BLaER1 (cell line): ENCODE measurements around the gene THRAP3.
"Not testable (repeated sequence)": the region's sequence is repeated elsewhere in the genome, so short reads cannot be mapped to it uniquely, and the experiment has no call there.

ENCODE experiments used
- H3K27ac ChIP-seq: shearing (Covaris generic); formaldehyde crosslinking; 2 replicates; pipeline ENCODE4 v1.8.1; 2022
- H3K27me3 ChIP-seq: shearing (Covaris generic); formaldehyde crosslinking; 2 replicates; pipeline ENCODE4 v1.8.1; 2022
- H3K36me3 ChIP-seq: shearing (Covaris generic); formaldehyde crosslinking; 2 replicates; pipeline ENCODE4 v1.8.1; 2022
- H3K4me1 ChIP-seq: shearing (Covaris generic); formaldehyde crosslinking; 2 replicates; pipeline ENCODE4 v1.8.1; 2022
- H3K4me2 ChIP-seq: shearing (Covaris generic); formaldehyde crosslinking; 2 replicates; pipeline ENCODE4 v1.8.1; 2022
- H3K4me3 ChIP-seq: shearing (Covaris generic); formaldehyde crosslinking; 2 replicates; pipeline ENCODE4 v1.8.1; 2022
- H3K9ac ChIP-seq: shearing (Covaris generic); formaldehyde crosslinking; 2 replicates; pipeline ENCODE4 v1.8.1; 2022
- H3K9me3 ChIP-seq: shearing (Covaris generic); formaldehyde crosslinking; 2 replicates; pipeline ENCODE4 v1.8.1; 2022
- H4K20me1 ChIP-seq: shearing (Covaris generic); formaldehyde crosslinking; 2 replicates; pipeline ENCODE4 v1.8.1; 2022
- Cebpa-rat ChIP-seq: shearing (Covaris generic); IDR thresholded peaks from 2 replicates; pipeline ENCODE4 v1.8.1; 2022

Gene THRAP3

GRCh38 chr1:36183309-36183856 lies 40.9 kb upstream of the THRAP3 start:
- Histone ChIP-seq H3K9ac (no peak overlapping the region), H3K36me3 (peaks cover 47% of the 10 kb centered on the region), H3K4me3 (no peak overlapping the region), H3K4me2 (no peak overlapping the region), H3K9me3 (no peaks in the 10 kb centered on the region), H4K20me1 (peaks cover 17% of the 10 kb centered on the region), H3K27ac (no peak overlapping the region), H3K4me1 (peaks cover 6% of the 10 kb centered on the region; the same call in 1 of the 2 replicates), H3K27me3 (no peaks in the 10 kb centered on the region)
- no peak for TF ChIP-seq Cebpa-rat

GRCh38 chr1:36187800-36188593 lies 36.2 kb upstream of the THRAP3 start:
- Histone ChIP-seq H4K20me1 (no peaks in the 10 kb centered on the region), H3K27me3 (no peaks in the 10 kb centered on the region), H3K9me3 (no peaks in the 10 kb centered on the region), H3K4me1 (peaks cover 6% of the 10 kb centered on the region; the same call in 1 of the 2 replicates), H3K9ac (no peak overlapping the region), H3K36me3 (peaks cover 3% of the 10 kb centered on the region), H3K27ac (no peak overlapping the region), H3K4me3 (no peak overlapping the region), H3K4me2 (peak overlapping the region; percentile 30; the same call in 1 of the 2 replicates)
- TF ChIP-seq Cebpa-rat: no peak

GRCh38 chr1:36196805-36197204 lies 27.4 kb upstream of the THRAP3 start:
- not testable (repeated sequence) for H3K27ac ChIP-seq, H3K4me1 ChIP-seq, H3K4me3 ChIP-seq, H4K20me1 ChIP-seq, H3K9ac ChIP-seq, H3K4me2 ChIP-seq, H3K36me3 ChIP-seq, H3K9me3 ChIP-seq, H3K27me3 ChIP-seq

DNA sequence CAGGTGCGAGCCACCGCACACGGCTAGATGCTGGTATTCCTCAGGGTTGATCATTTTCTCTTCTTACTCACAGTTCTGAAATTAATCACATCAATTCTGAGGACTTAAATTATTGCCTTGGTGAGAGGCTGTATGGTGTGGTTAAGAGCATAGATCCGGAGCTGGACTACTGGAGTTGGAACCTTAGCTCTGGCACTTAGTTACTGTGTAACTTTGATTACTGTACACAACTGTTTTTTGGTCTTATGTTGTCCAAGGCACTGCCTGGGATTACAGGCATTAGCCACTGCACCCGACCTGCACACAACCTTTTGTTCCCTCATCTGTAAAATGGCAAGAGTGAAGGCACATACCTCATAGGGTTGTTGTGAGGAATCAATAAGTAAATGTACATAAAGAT lies 25.6 kb upstream of the THRAP3 start:
- no peak overlapping the region for H3K4me2 ChIP-seq
- no peaks in the 10 kb centered on the region for H3K4me1 ChIP-seq
- H3K9me3 ChIP-seq: no peaks in the 10 kb centered on the region
- H3K36me3 ChIP-seq: no peaks in the 10 kb centered on the region
- no peak for TF ChIP-seq Cebpa-rat
- H3K27ac ChIP-seq: no peak overlapping the region
- no peak overlapping the region for H3K9ac ChIP-seq
- H3K27me3 ChIP-seq: no peaks in the 10 kb centered on the region
- H3K4me3 ChIP-seq: no peak overlapping the region
- H4K20me1 ChIP-seq: no peaks in the 10 kb centered on the region

DNA sequence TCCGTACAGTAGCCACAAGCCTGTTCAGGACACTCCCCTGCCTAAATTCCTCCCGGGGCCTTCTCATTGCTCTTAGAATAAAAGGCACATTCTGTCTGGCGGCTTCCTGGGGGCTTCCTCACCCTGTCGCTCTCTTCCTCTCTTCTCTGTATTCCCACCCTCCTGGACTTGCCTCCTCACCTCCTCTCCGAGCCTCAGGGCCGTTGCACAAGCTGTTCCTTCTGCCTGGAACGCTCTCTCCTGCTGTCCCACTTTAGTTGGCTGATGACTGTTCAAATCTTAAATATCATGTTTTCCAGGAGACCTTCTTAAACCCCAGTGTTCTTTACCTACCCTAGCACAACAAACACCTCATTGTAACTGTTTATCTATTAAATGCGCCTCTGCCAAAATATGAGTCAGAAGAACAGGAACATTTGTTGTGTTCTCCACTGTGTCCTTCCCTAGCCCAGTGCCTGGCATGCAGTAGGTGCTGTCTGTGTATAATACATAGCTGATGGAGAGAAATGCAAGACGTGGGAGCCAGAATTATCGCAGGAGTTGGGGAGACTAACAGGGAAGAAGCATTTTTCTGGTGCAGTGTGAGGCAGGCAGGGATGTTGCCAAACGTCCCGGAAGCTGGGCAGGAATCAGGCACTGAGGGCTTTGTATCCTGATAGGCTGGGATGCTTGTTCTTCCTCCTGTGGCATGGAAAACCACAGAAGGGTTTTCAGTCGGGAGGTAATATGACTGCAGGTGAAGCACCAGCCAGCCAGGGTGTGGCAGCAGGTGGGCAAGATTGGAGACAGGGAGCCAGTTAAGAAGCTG lies 24.1 kb upstream of the THRAP3 start:
- Histone ChIP-seq H3K4me2 (no peak overlapping the region), H3K27me3 (no peaks in the 10 kb centered on the region), H3K36me3 (no peaks in the 10 kb centered on the region), H3K9me3 (no peaks in the 10 kb centered on the region), H3K4me1 (no peaks in the 10 kb centered on the region), H4K20me1 (no peaks in the 10 kb centered on the region), H3K9ac (no peak overlapping the region), H3K4me3 (no peak overlapping the region), H3K27ac (no peak overlapping the region)
- no peak for TF ChIP-seq Cebpa-rat

- Histone ChIP-seq H3K4me2 (no peak overlapping the region), H3K9ac (no peak overlapping the region), H3K9me3 (no peaks in the 10 kb centered on the region), H3K27ac (no peak overlapping the region), H3K4me1 (peaks cover 18% of the 10 kb centered on the region), H3K27me3 (no peaks in the 10 kb centered on the region), H3K36me3 (no peaks in the 10 kb centered on the region), H4K20me1 (no peaks in the 10 kb centered on the region), H3K4me3 (no peak overlapping the region)
- TF ChIP-seq Cebpa-rat: no peak
These were observed 21.2 kb upstream of the THRAP3 start for GRCh38 chr1:36203027-36203553.

GRCh38 chr1:36203554-36204346 lies 20.5 kb upstream of the THRAP3 start:
- no peaks in the 10 kb centered on the region for H4K20me1 ChIP-seq
- H3K9me3 ChIP-seq: no peaks in the 10 kb centered on the region
- H3K4me2 ChIP-seq: no peak overlapping the region
- H3K27me3 ChIP-seq: no peaks in the 10 kb centered on the region
- H3K9ac ChIP-seq: no peak overlapping the region
- H3K4me3 ChIP-seq: no peak overlapping the region
- TF ChIP-seq Cebpa-rat: no peak
- H3K4me1 ChIP-seq: peaks cover 21% of the 10 kb centered on the region
- no peaks in the 10 kb centered on the region for H3K36me3 ChIP-seq
- H3K27ac ChIP-seq: no peak overlapping the region

DNA sequence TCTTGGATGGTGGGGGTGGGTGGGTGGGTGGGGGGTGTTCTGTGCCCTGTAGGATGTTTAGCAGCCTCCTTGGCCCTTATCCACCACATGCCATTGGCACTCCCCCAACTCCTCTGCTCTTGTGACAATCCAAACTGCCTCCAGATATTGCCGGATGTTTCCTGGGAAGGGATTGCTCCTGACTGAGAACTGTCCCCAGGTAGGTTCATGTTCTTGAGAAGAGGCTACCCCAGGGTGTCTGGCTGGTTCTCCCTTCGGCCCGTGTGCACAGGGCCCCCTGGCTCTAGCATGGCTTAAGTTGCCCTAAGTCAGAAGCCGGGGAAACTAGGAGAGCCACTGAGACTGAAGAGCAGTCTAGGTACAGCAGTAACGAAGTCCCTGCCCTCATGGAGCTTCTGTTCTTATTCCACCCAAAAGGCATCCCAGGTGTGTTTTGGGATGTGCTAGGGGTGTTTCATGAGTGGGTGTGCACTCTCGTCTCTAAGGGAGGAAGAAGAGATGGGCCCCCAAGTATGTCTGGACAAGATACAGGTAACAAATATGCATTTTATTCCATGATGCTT lies 19.8 kb upstream of the THRAP3 start:
- no peaks in the 10 kb centered on the region for H4K20me1 ChIP-seq
- H3K9me3 ChIP-seq: no peaks in the 10 kb centered on the region
- H3K4me1 ChIP-seq: peaks cover 28% of the 10 kb centered on the region
- H3K27ac ChIP-seq: no peak overlapping the region
- H3K36me3 ChIP-seq: no peaks in the 10 kb centered on the region
- H3K27me3 ChIP-seq: no peaks in the 10 kb centered on the region
- H3K4me2 ChIP-seq: no peak overlapping the region
- TF ChIP-seq Cebpa-rat: no peak
- H3K9ac ChIP-seq: no peak overlapping the region
- no peak overlapping the region for H3K4me3 ChIP-seq

DNA sequence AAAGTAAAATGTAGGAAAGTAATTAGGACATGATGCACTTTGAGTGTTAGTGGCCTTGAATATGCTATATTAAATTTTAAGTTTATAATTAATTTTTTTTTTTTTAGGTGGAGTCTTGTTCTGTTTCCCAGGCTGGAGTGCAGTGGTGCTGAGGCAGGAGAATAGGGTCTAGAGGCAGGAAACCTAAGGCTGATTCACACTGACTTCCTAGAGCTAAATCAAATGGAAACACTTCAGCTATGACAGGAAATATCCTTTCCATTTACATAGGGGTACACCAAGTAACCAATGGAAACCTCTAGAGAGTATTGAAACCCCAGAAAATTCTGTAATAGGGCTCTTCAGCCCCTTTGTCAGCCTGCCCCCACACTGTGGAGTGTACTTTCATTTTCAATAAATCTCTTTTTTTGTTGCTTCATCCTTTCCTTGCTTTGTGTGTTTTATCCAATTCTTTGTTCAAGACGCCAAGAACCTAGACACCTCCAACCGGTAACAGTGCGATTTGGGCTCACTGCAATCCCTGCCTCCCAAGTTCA lies 17.9 kb upstream of the THRAP3 start:
- Histone ChIP-seq H3K27ac (no peak overlapping the region), H3K4me2 (peak overlapping the region; percentile 27; the same call in 1 of the 2 replicates), H3K9ac (no peak overlapping the region), H4K20me1 (no peaks in the 10 kb centered on the region), H3K4me3 (no peak overlapping the region), H3K36me3 (no peaks in the 10 kb centered on the region), H3K9me3 (no peaks in the 10 kb centered on the region), H3K27me3 (no peaks in the 10 kb centered on the region), H3K4me1 (peaks cover 37% of the 10 kb centered on the region)
- no peak for TF ChIP-seq Cebpa-rat
